Stimulated activated CD4-positive, alpha-beta T cell treated with anti-CD3 and anti-CD28 coated beads, Interleukin-1b, Interleukin-23, amount 100 ng/mL, for 48 hours (primary cell): ENCODE measurements around the gene HAO2.
"Not testable (repeated sequence)": the region's sequence is repeated elsewhere in the genome, so short reads cannot be mapped to it uniquely, and the experiment has no call there.

ENCODE experiments used
- DNase-seq: peaks from one replicate; pipeline ENCODE4 v3.0.0-alpha.2; 2020

The HAO2 gene

DNA sequence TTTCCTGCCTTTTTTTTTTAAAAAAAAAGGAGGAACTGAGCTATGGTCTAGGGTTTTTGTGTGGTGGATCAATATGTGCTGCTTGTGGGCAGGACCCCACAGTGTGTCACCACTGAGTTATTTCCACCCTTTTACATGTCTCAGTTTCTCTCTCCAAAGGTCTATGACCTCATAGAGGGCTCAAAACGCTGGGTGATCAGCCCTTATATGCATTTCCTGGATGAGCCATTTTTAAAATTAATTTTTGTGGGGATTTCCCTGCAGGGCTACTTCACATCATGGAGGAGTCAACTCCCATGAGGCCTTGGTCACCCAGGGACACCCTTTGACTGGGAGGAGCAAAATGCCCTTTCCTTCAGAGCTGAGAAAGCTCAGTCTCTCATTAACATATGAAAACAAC lies 20.7 kb upstream of the HAO2 start:
- DNase-seq = peak; percentile 35

GRCh38 chr1:119348941-119349340 lies 19.6 kb upstream of the HAO2 start:
- no peak for DNase-seq

- DNase-seq = not testable (repeated sequence)
Measured at GRCh38 chr1:119350866-119351265, 17.7 kb upstream of the HAO2 start.

DNA sequence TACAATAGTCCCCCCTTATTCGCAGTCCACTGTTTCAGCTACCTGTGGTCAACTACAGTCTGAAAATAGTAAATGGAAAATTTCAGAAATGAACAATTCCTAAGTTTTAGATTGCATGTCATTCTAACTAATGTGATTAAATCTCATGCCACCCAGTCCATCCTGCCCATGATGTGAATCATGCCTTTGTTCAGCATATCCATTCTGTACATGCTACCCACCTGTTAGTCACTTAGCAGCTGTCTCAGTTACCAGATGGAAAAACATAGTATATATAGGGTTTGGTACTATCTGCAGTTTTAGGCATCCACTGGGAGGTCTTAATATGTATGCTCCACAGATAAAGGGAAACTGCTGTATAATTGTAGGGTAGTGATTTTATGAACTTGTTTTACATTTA lies 16.6 kb upstream of the HAO2 start:
- DNase-seq = no peak

GRCh38 chr1:119353836-119354235 lies 14.7 kb upstream of the HAO2 start:
- no peak for DNase-seq

DNA sequence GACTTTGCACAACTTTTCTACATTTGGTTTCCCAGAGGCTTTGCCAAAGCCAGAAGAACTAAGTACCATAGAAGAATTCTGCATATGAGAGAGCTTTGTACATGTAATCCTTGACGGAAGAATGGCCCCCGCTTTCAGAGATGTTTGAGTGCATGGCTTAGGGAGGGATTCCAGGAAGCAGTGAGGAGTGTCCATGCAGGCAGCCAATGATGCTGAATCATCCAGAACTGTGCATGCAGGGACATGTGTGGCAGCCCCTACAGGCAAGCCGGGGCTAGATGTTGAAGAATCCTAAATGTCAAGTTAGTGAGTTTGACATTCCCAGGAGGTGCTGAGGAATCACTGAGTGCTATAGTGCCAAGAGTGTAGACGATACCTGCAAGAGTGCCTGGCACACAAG lies 9.9 kb upstream of the HAO2 start:
- DNase-seq = no peak

GRCh38 chr1:119359730-119360129 lies 8.9 kb upstream of the HAO2 start:
- no peak for DNase-seq

- DNase-seq = no peak
Measured at GRCh38 chr1:119361205-119361604, 7.4 kb upstream of the HAO2 start.

DNA sequence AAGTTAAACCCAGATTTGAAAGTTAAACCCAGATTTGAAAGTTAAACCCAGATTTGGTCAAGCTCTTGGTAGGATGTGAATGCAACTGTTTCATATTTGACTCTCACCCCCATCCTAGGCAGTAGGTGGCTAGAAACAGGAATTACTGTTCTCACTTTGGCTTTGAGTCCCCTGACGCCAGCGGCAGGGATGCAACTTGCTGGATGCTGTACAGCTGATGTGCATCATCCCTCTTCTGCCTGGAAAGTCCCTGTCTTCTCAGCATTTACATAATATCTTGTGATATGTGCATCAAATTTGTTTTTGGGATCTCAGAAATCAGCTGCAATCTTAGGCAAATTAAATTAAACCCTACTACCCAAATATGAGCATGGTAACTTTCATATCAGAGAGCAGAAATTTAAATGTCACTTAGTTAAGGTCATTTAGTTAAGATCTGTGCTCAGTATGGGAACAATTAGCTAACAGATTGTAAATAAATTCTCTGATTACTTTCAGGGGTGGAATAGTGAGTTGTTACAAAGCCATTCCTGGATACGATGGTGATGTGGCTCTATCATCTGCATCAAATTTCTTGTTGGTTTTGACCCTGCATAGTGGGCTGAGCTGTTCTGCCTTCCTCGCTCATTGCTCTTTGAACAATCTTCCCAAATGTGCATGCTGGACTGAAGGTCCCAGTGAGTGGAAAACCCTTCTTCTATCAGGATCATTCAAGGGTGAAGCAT lies 6.8 kb upstream of the HAO2 start:
- DNase-seq = no peak

GRCh38 chr1:119363162-119363561 lies 5.4 kb upstream of the HAO2 start:
- DNase-seq = no peak

- no peak for DNase-seq
Measured at GRCh38 chr1:119364640-119365039, 3.9 kb upstream of the HAO2 start.

GRCh38 chr1:119366424-119366823 lies 2.2 kb upstream of the HAO2 start:
- DNase-seq = no peak

DNA sequence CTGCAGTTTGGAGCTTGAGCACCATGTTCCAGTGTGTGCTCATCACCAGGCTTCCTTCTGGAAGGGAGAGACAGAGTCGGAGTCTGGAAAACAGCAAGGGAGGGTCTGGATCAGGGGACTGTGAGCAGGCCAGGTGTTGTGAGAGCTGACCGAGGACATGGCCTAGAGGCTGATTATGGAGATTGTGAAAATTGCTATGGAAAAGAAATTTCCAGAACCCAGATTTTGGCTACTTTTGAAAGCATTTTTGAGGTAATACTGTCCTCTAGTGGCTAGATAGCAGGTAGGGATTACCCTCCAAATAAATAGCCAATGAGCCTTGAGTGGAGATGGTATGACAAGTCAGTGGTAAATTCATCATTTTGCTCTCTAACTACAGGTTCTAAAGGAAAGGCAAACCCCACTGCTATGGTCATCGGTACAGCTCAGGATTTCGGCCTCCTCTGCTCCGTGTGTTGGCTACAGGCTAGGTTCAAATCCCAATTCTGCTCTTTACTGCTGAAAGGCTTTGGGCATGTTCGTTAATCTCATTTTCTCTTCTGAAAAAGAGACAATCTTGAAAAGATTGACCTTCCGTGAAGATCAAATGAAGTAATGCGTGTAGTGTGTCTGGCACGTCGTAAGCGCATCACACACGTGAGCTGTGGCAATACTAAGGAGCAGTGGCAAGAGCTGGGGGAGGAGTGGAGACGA lies 1.0 kb upstream of the HAO2 start:
- no peak for DNase-seq

DNA sequence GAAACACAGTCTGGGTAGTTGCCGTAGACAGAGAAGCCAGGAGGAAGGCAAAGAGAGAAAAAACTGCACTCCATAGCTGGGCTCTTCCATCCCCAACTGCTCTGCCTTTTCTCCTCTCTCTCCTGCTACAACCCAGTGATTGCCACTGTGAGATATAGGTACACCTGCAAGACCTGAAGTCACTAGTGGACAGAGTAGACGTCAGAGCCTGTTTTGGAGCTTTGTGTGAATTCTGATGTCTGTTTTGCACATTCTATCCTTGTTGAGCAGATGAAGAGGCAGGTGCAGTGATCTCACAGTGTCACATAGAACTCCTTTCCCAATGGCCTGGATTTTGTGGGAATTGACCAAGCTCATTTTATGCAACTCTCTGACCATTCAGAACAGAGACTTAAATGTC lies 2.2 kb downstream of the HAO2 start:
- DNase-seq = no peak

GRCh38 chr1:119371815-119372214 lies 3.2 kb downstream of the HAO2 start:
- no peak for DNase-seq

DNA sequence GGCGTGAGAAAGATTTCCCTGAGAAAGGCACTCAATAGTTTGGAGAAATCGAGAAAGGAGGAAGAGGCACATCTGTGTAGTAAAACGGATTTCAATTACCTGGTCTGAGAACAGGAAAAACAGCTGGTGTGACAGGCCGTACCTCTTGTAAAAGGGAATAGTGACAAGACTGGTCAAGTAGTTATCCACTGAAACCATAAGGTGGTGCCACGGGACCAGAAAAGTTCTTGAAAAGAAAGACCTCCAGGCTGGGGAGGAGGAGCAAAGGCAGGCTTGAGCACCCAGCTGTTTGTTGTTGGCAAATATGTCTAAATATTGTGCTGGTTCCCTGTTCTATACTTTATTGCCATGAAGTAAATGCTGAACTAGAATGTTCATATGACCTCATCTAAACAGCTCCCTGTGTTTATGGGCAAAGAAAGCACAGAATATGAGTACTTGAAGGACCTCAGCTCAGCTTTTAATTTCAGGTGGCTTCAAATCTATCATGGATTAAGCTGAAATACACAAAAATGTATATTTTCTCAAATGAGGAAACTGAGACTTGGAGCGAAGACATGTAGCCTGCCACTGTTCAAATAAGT lies 4.0 kb downstream of the HAO2 start:
- DNase-seq = no peak

DNA sequence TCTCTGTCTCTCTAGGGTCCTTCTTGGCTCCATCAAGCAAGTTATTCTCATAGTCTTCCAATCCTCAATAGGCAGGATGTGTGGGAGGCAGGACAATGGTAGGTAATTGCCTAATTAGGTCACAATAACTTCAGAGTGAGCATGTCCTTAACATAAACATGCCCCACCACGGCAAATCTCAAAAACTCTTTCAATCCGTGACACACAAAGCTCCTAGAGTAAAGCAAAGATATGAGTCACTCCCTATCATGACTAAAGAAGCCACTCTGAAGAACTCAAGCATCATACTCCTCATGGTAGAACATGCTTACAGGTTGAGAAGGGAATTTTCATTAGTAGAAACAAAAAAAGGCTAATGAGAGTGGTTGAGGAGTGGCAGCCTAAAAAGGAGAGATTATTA lies 4.9 kb downstream of the HAO2 start:
- DNase-seq = no peak

GRCh38 chr1:119374208-119374874 lies 5.8 kb downstream of the HAO2 start:
- no peak for DNase-seq

DNA sequence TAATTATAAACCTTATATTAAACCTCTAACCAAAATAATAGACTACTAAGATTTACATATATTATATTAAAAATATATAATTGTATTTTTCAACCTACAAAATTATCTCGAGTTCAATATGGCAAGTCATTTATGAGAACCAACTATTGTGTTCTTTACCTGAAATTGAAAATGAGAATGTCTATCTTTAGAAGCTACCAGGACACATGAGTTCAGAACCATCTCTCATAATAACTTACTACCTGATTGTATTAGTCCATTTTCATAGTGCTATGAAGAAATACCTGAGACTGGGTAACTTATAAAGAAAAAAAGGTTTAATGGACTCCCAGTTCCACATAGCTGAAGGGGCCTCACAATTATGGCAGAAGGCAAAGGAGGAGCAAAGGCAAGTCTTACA lies 6.8 kb downstream of the HAO2 start:
- DNase-seq = no peak

- DNase-seq = no peak
Measured at GRCh38 chr1:119376594-119376993, 8.0 kb downstream of the HAO2 start.

- not testable (repeated sequence) for DNase-seq
Measured at GRCh38 chr1:119377594-119377993, 9.0 kb downstream of the HAO2 start.

GRCh38 chr1:119379117-119379516 lies 10.5 kb downstream of the HAO2 start:
- DNase-seq = no peak

- DNase-seq = no peak
Measured at GRCh38 chr1:119380304-119380703, 11.7 kb downstream of the HAO2 start.
